ENCODE measurements around the gene CPEB4.

The CPEB4 gene

GRCh38 chr5:173944511-173944910, 56.4 kb downstream of the CPEB4 start:
- no peak for DNase-seq (ENCODE audit: low spot score)

GRCh38 chr5:173945160-173945559, 57.0 kb downstream of the CPEB4 start:
- DNase-seq (ENCODE audit: low spot score), result no peak

GRCh38 chr5:173946323-173946722, 58.2 kb downstream of the CPEB4 start:
- no peak for DNase-seq (ENCODE audit: low spot score)

GRCh38 chr5:173950829-173951228, 62.7 kb downstream of the CPEB4 start:
- DNase-seq (ENCODE audit: low spot score), result no peak

- DNase-seq (ENCODE audit: low spot score), result no peak
Measured at GRCh38 chr5:173953528-173954090, 65.5 kb downstream of the CPEB4 start.

- DNase-seq (ENCODE audit: low spot score), result peak; percentile 26
Measured at GRCh38 chr5:173954671-173955521, 66.7 kb downstream of the CPEB4 start.

- DNase-seq (ENCODE audit: low spot score), result no peak
Measured at GRCh38 chr5:173960986-173961385, 72.8 kb downstream of the CPEB4 start.

- no peak for DNase-seq (ENCODE audit: low spot score)
Measured at GRCh38 chr5:173961418-173961817, 73.3 kb downstream of the CPEB4 start.

- no peak for DNase-seq (ENCODE audit: low spot score)
Measured at GRCh38 chr5:173962436-173962972, 74.4 kb downstream of the CPEB4 start.

- DNase-seq (ENCODE audit: low spot score), result peak; percentile 24
Measured at GRCh38 chr5:173963182-173963838, 75.2 kb downstream of the CPEB4 start.

- DNase-seq (ENCODE audit: low spot score), result no peak
Measured at GRCh38 chr5:173963867-173964441, 75.8 kb downstream of the CPEB4 start.

- no peak for DNase-seq (ENCODE audit: low spot score)
Measured at GRCh38 chr5:173964506-173964905, 76.4 kb downstream of the CPEB4 start.

- no peak for DNase-seq (ENCODE audit: low spot score)
Measured at GRCh38 chr5:173967241-173967640, 79.1 kb downstream of the CPEB4 start.

GRCh38 chr5:173968154-173968797, 80.1 kb downstream of the CPEB4 start:
- no peak for DNase-seq (ENCODE audit: low spot score)

- no peak for DNase-seq (ENCODE audit: low spot score)
Measured at GRCh38 chr5:173969167-173970049, 81.3 kb downstream of the CPEB4 start.

GRCh38 chr5:173970878-173971650, 82.9 kb downstream of the CPEB4 start:
- no peak for DNase-seq (ENCODE audit: low spot score)

GRCh38 chr5:173971681-173972345, 83.7 kb downstream of the CPEB4 start:
- DNase-seq (ENCODE audit: low spot score), result no peak

GRCh38 chr5:173972607-173972924, 84.4 kb downstream of the CPEB4 start:
- DNase-seq (ENCODE audit: low spot score), result no peak

- peak; percentile 63 for DNase-seq (ENCODE audit: low spot score)
Measured at GRCh38 chr5:173972925-173973615, 84.9 kb downstream of the CPEB4 start.
